HUES6 (cell line): Measurements from ENCODE around the gene ICAM2.

Experiments used
- H3K27ac ChIP-seq: 2 replicates; pipeline ENCODE4 v1.7.0; 2013; ENCODE audit warnings: low read depth, mild to moderate bottlenecking, low read length, inconsistent platforms
- H3K27me3 ChIP-seq: 2 replicates; pipeline ENCODE4 v1.6.1; 2013; ENCODE audit warnings: low read length; ENCODE audit not compliant: control insufficient read depth, insufficient read depth
- H3K36me3 ChIP-seq: 2 replicates; pipeline ENCODE4 v1.6.1; 2013; ENCODE audit warnings: low read length; ENCODE audit not compliant: control insufficient read depth, insufficient read depth
- H3K4me1 ChIP-seq: 2 replicates; pipeline ENCODE4 v1.6.1; 2013; ENCODE audit warnings: low read length; ENCODE audit not compliant: control insufficient read depth, insufficient read depth
- H3K4me3 ChIP-seq: 2 replicates; pipeline ENCODE4 v1.5.1; 2013; ENCODE audit warnings: low read depth, low read length
- H3K9ac ChIP-seq: one replicate; pipeline ENCODE4 v1.6.1; 2013; ENCODE audit warnings: mild to moderate bottlenecking, low read length
- H3K9me3 ChIP-seq: 2 replicates; pipeline ENCODE4 v1.6.1; 2013; ENCODE audit warnings: low read depth, low read length; ENCODE audit not compliant: control insufficient read depth, insufficient read depth

ICAM2 gene

DNA sequence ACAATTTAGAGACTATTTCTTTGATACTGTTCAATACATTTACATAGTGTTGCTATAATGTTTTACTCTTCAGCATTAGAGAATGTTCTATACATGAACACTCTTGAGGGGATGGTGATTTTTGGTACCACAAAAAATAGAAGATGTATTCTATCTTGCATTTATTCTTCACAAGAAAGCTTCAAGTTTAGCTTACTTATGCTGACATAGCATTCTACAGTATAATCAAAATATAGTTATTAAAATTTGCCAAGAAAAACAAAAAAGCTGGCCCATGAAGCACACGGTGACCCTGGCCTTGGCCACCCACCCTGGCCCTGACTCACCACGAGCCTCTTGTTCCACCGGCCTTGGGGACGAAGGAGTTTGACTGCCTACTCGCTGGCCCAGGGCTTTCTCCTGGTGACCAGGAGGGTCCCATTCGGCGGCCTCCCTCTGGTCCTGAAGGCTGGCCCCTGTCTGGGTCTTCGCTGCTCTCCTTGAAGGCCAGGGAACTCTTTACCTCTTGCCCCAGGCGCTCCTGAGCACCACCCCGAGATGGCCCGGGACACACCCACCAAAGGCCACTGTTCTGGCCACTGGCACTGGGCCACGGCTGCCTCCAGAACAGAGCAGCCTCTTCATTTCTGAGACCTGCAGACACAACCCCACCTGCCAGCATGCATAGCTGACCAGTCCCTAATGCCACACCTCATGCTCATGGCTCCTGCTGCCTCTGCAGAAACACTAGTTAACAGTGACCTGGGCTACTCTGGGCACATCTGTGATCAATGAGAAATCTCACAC is 22.5 kb upstream of the ICAM2 start:
- H3K4me3 ChIP-seq, result no peak overlapping the region
- no peak overlapping the region for H3K27ac ChIP-seq
- no peaks in the 10 kb centered on the region for H3K27me3 ChIP-seq
- no peaks in the 10 kb centered on the region for H3K9me3 ChIP-seq
- H3K4me1 ChIP-seq, result no peaks in the 10 kb centered on the region
- H3K9ac ChIP-seq, result no peak overlapping the region
- H3K36me3 ChIP-seq, result peaks cover 12% of the 10 kb centered on the region

DNA sequence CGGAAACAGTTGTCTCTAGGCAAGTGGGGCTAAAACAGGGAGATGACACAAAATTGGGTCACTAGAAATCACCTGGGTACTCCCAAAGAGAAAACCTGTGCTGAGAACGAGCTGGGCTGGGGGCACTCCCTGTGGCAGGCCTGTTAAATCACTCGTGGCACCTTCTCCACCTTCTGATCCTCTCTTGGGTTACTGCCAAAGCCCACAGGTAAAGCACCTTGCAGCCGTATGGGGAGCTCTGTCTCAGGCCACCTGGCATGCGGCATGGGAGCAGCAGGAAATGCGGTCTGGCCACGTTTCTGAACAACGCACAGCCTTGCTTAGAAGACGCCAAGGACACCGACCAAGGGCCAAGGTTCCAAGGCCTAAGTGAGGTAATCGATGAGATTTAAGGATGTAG is 21.5 kb upstream of the ICAM2 start:
- Histone ChIP-seq H3K27ac (no peak overlapping the region), H3K4me1 (no peaks in the 10 kb centered on the region), H3K4me3 (no peak overlapping the region), H3K9me3 (no peaks in the 10 kb centered on the region), H3K27me3 (no peaks in the 10 kb centered on the region), H3K36me3 (peaks cover 12% of the 10 kb centered on the region), H3K9ac (no peak overlapping the region)

DNA sequence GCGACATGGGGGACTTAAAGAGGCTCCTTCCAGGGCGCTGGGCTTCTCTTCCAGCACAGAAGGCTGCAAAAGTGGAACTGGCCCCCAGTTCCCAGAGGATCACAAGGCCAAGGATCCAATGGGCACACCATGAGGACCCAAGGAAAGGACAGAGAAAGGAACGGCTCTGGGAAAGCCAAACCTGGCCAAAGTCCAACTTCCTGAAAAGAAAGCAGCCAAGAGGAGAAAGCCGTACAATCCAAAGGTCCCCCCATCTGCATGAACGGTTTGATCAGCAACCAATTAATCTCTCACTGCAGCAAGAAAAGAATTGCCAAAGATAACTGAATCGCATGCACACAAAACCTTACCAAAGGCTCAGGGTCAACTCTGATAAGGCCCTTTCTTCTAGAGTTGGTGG is 19.8 kb upstream of the ICAM2 start:
- H3K9ac ChIP-seq, result no peak overlapping the region
- peaks cover 8% of the 10 kb centered on the region for H3K36me3 ChIP-seq
- no peak overlapping the region for H3K4me3 ChIP-seq
- no peak overlapping the region for H3K27ac ChIP-seq
- H3K4me1 ChIP-seq, result no peaks in the 10 kb centered on the region
- no peaks in the 10 kb centered on the region for H3K9me3 ChIP-seq
- no peaks in the 10 kb centered on the region for H3K27me3 ChIP-seq

DNA sequence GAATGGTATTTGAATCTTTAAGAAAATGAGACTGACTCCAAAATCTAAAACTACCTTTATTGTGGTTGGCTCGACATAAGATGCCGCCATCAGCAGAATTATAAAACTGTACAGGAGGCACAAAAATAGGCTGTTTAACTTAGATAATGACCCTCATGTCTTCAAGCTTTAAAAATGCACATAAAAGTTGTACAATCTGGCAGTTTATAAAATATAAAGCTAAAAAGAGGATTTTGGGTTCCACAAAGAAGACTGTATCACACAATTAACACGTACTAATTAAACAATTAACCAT is 18.6 kb upstream of the ICAM2 start:
- no peak overlapping the region for H3K27ac ChIP-seq

DNA sequence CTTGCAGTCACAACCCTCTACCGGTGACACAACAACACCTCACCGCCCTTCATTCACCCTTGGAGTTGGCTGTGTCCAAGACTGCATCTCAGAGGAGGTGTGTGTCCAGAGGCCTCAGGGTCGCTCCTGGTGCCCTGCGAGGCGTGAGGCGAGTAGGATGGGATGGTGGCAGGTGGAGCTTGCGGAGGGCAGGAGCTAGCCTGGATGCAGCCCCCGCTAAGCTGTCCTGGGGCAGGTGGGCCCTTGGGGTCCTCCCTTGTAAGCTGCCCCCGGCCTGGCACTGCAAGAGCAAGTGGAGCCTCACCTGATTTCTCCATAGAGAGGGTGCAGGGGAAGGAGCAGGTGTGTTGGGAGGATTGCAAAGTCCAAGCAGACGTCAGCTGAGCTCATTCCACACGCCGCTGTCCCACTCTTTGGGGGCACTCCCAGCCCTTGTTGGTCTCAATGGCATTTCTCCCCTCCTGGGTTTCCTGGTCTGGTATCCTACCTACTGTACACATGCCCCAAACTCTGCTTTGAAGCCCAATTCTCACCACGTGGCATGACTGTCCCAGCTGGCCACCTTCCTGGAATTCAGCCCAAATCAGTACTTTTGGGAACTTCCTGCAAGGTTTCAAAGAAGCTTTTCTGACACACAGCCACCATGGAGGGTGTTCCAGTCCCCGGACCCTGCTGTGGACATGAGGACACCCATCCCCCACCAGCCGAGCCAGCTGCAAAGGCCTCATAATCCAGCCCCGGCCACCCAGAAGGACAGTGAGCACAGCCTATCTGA is 18.1 kb upstream of the ICAM2 start:
- Histone ChIP-seq H3K36me3 (peaks cover 2% of the 10 kb centered on the region), H3K9me3 (no peaks in the 10 kb centered on the region), H3K4me1 (no peaks in the 10 kb centered on the region), H3K4me3 (no peak overlapping the region), H3K9ac (no peak overlapping the region), H3K27ac (no peak overlapping the region), H3K27me3 (no peaks in the 10 kb centered on the region)

More for the DNA sequence above, 18.6 kb upstream of the ICAM2 start:
- Histone ChIP-seq H3K27me3 (no peaks in the 10 kb centered on the region), H3K4me3 (no peak overlapping the region), H3K9me3 (no peaks in the 10 kb centered on the region), H3K36me3 (peaks cover 4% of the 10 kb centered on the region), H3K4me1 (no peaks in the 10 kb centered on the region), H3K9ac (no peak overlapping the region)

DNA sequence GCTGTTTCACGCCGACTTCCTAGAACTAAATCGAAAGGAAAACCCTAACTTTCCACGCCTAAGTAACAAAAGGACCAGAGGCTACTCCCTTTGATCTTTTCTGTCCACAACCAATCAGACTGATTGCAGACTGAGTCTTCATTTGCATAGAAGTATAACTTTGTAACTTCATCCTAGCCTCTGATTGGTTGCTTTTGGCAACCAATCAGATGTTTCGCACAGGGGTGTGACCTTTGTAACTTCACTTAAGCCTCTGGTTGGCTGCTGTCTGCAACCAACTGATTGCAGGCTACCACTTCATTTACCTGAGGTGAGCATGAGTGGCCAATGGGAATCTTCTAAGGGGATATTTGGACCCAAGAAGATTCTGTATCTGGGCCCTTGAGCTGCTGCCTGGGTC is 17.4 kb upstream of the ICAM2 start:
- H3K4me3 ChIP-seq, result no peak overlapping the region
- H3K36me3 ChIP-seq, result no peaks in the 10 kb centered on the region
- H3K9me3 ChIP-seq, result no peaks in the 10 kb centered on the region
- no peaks in the 10 kb centered on the region for H3K4me1 ChIP-seq
- no peak overlapping the region for H3K9ac ChIP-seq
- no peaks in the 10 kb centered on the region for H3K27me3 ChIP-seq
- H3K27ac ChIP-seq, result no peak overlapping the region

DNA sequence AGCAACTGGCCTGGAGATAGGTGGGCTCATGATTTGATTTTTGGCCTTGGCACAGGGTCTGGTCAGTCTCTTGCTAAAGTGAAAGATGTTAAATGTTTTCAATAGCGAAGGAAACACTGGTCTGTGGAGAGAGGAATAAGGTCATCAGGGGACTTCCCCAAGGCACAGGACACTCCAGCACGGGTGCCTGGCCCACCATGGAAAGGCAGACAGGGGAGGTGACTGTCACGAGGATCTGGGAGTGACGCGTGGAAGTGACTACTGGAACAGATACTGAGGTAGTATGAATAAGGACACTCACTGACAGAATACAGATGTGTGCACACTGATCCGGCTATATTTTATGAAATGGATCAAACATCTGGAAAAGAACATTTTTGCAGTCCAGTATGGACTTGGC is 16.7 kb upstream of the ICAM2 start:
- Histone ChIP-seq H3K4me3 (no peak overlapping the region), H3K9ac (no peak overlapping the region), H3K27ac (no peak overlapping the region), H3K9me3 (no peaks in the 10 kb centered on the region), H3K4me1 (no peaks in the 10 kb centered on the region), H3K36me3 (no peaks in the 10 kb centered on the region), H3K27me3 (no peaks in the 10 kb centered on the region)

DNA sequence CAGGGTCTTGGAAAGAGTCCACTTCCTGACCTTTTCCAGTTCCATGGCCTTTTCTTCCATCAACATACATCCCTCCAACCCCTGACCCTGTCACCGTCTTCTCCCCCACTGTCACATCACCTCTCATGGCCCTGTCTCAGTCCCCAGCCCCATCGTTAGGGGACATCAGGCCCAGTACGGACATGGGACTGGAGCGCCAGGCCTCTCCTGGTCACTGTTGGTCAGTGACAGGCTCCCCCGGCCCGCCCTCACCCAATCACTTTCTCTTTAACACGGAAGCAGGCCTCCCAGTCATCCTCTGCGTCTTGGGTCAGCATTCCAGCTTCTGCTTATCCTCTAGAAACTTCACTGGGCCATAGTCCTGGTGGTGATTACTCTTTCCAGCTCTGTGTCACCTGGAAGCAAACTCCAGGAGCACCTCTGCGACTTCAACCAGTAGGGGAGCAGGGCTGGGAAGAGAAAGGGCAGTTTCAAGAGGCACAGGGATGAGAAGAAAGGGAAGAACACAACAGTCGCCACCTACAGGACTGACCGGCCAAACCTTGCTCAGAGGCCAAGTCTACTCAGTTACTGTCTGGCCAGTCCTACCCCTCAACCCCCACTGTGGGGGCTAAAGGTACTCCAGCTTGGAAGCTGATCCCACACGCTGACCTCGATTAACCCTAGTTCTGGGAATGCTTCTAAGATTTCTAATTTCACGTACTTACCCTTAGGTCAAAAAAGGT is 15.9 kb upstream of the ICAM2 start:
- no peak overlapping the region for H3K4me3 ChIP-seq
- no peak overlapping the region for H3K9ac ChIP-seq
- H3K27ac ChIP-seq, result no peak overlapping the region

DNA sequence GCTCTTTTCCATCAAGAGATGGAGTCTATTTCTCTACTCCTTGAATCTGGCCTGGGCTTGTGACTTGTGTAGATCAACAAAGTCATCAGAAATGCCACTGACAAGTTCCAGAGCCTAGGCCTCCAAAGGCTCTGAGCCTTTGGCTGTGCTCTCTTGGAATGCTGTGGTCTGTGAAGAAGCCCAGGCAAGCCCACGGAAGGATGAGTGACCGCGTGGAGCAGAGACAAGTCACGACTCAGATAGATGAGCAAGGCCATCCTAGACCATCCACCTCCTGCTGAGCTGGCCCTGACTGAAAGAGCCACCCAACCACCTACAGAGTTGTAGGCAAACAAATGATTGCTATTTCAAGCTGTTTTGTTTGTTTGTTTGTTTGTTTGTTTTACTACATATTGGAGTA is 11.6 kb upstream of the ICAM2 start:
- Histone ChIP-seq H3K9me3 (no peaks in the 10 kb centered on the region), H3K27me3 (no peaks in the 10 kb centered on the region), H3K36me3 (no peaks in the 10 kb centered on the region), H3K4me3 (no peak overlapping the region), H3K27ac (no peak overlapping the region), H3K4me1 (no peaks in the 10 kb centered on the region), H3K9ac (no peak overlapping the region)

More for the DNA sequence above, 15.9 kb upstream of the ICAM2 start:
- Histone ChIP-seq H3K27me3 (no peaks in the 10 kb centered on the region), H3K9me3 (no peaks in the 10 kb centered on the region), H3K36me3 (no peaks in the 10 kb centered on the region), H3K4me1 (no peaks in the 10 kb centered on the region)

DNA sequence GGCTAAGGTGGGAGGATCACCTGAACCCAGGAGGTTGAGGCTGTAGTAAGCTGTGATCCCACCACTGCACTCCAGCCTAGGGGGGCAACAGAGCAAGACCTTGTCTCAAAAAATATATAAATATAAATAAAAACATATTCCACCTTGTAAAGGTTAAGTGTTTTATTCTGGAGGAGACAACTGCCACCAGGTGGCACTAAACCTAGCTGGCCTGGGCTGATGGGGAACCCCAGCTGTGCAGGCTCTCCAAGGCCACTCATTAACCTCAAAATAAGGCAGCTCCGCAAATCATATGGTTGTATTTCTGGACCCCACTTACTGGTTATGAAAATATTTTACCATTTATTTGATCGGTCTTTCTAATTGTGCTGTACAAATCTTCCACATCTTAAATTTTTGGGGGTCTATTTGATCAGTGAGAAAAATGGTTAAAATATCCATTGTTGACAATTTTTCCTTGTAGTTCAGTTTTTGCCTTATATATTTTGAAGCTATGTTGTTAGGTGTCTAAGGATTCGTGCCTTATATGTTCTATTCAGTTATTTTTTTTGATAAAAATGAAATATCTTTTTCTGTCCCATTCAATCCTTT is 8.5 kb upstream of the ICAM2 start:
- H3K36me3 ChIP-seq, result no peaks in the 10 kb centered on the region
- no peaks in the 10 kb centered on the region for H3K9me3 ChIP-seq
- H3K4me3 ChIP-seq, result no peak overlapping the region
- H3K27me3 ChIP-seq, result no peaks in the 10 kb centered on the region
- H3K27ac ChIP-seq, result no peak overlapping the region
- H3K9ac ChIP-seq, result no peak overlapping the region
- H3K4me1 ChIP-seq, result no peaks in the 10 kb centered on the region
